HCT116 (cell line): ENCODE measurements around the gene CSAD. TPM values are rescaled to one million over a fixed set of nuclear protein-coding genes. Genes with fewer than 3 reads are reported as not detected.

ENCODE experiments used
- ATAC-seq: fragments of 200-7000 bp; cut with Tn5 transposase; 2 replicates; pipeline ENCODE4 v1.9.1; 2020; ENCODE audit warnings: mild to moderate bottlenecking, moderate library complexity
- BruUV-seq: library from RNA; stranded (reverse); fragments of 400-500 nt; replicated peaks from 2 replicates; lab custom pipeline; 2021; lab: Mats Ljungman, UMichigan
- CTCF ChIA-PET: fragments of 300-600 bp; sonication (Branson Sonifier 250); formaldehyde crosslinking; loops from one replicate; lab custom pipeline; 2021; ENCODE audit warnings: antibody characterized with exemption; lab: Charles Lee
- POLR2A ChIA-PET: fragments of 300-600, 350-600 bp; sonication (Branson Sonifier 250); formaldehyde crosslinking; loops from one replicate; lab custom pipeline; 2021; ENCODE audit warnings: antibody characterized with exemption; lab: Charles Lee
- RAD21 ChIA-PET, 2 experiments: fragments of 300-600 bp; sonication (Branson Sonifier 250); formaldehyde crosslinking; loops; one replicate each; lab custom pipeline; 2023; ENCODE audit warnings: low total read pairs in 2 of 2; ENCODE audit not compliant: uncharacterized antibody in 2 of 2, unreplicated experiment in 2 of 2, low non-redundant PET in 1 of 2; lab: Charles Lee
- DNase-seq: peaks from one replicate; pipeline ENCODE4 v3.0.0-alpha.2; 2010; ENCODE audit warnings: low read depth, low spot score
- H2AFZ ChIP-seq: fragments of 200-600 bp; shearing (Covaris generic), sonication (generic); 2 replicates; pipeline ENCODE4 v1.6.1; 2017; ENCODE audit warnings: low read depth, mixed run types, mixed read lengths, antibody characterized with exemption, low read length; ENCODE audit not compliant: poor library complexity, severe bottlenecking
- H3K27ac ChIP-seq: 2 replicates; pipeline ENCODE4 v1.5.1; 2012; ENCODE audit warnings: low read depth, low read length
- H3K27me3 ChIP-seq: fragments of 200-600 bp; sonication (generic); 2 replicates; pipeline ENCODE4 v1.6.1; 2016; ENCODE audit warnings: mixed run types, low read length, mixed read lengths; ENCODE audit not compliant: insufficient read depth
- H3K36me3 ChIP-seq, 2 experiments: fragments of 200-500 bp in 1 of 2; fragments of 200-600 bp in 1 of 2; sonication (Bioruptor generic) in 1 of 2; sonication (generic) in 1 of 2; 2 replicates each; pipeline versions ENCODE4 v1.5.1 to v1.6.1; 2014 to 2016; ENCODE audit warnings: low read length in 2 of 2, inconsistent platforms in 1 of 2, mixed read lengths in 1 of 2, mixed run types in 1 of 2; ENCODE audit not compliant: insufficient read depth in 2 of 2, control insufficient read depth in 1 of 2
- H3K4me1 ChIP-seq, 2 experiments: fragments of 200-600 bp in 1 of 2; sonication (generic) in 1 of 2; 2 replicates each; pipeline versions ENCODE4 v1.5.1 to v1.6.1; 2012 to 2017; ENCODE audit warnings: low read length in 2 of 2, inconsistent platforms in 1 of 2, mild to moderate bottlenecking in 1 of 2, mixed read lengths in 1 of 2, mixed run types in 1 of 2, moderate library complexity in 1 of 2; ENCODE audit not compliant: insufficient read depth in 2 of 2, control insufficient read depth in 1 of 2
- H3K4me2 ChIP-seq: fragments of 200-600 bp; sonication (generic); 2 replicates; pipeline ENCODE4 v1.6.1; 2017; ENCODE audit warnings: mixed run types, low read length, mixed read lengths
- H3K4me3 ChIP-seq, 2 experiments: fragments of 200-600 bp in 1 of 2; sonication (generic) in 1 of 2; replicated peaks in 1 of 2; 2 replicates each; pipeline ENCODE4 v1.5.1; 2011 to 2016; ENCODE audit warnings: low read length in 2 of 2, control low read depth in 1 of 2, low read depth in 1 of 2, mild to moderate bottlenecking in 1 of 2, mixed read lengths in 1 of 2, mixed run types in 1 of 2
- H3K79me2 ChIP-seq: fragments of 200-600 bp; sonication (generic); 2 replicates; pipeline ENCODE4 v1.6.1; 2017; ENCODE audit warnings: mild to moderate bottlenecking, mixed run types, low read length, moderate library complexity, mixed read lengths; ENCODE audit not compliant: insufficient read depth
- H3K9ac ChIP-seq: fragments of 200-600 bp; sonication (generic); 2 replicates; pipeline ENCODE4 v1.6.1; 2016; ENCODE audit warnings: low read length, mixed read lengths
- H3K9me2 ChIP-seq: fragments of 200-600 bp; sonication (generic), shearing (Covaris generic); 2 replicates; pipeline ENCODE4 v1.6.1; 2017; ENCODE audit warnings: mixed run types, mild to moderate bottlenecking, moderate library complexity; ENCODE audit not compliant: insufficient read depth
- H3K9me3 ChIP-seq, 2 experiments: fragments of 200-500 bp in 1 of 2; fragments of 200-600 bp in 1 of 2; sonication (Bioruptor generic) in 1 of 2; sonication (generic) in 1 of 2; 2 replicates each; pipeline ENCODE4 v1.6.1; 2014 to 2017; ENCODE audit warnings: low read length in 2 of 2, mixed read lengths in 2 of 2, inconsistent platforms in 1 of 2, low read depth in 1 of 2, mild to moderate bottlenecking in 1 of 2, mixed run types in 1 of 2, moderate library complexity in 1 of 2; ENCODE audit not compliant: control insufficient read depth in 1 of 2, insufficient read depth in 1 of 2
- H4K20me1 ChIP-seq: fragments of 200-600 bp; sonication (generic), shearing (Covaris generic); 2 replicates; pipeline ENCODE4 v1.6.1; 2017; ENCODE audit warnings: mixed run types, mild to moderate bottlenecking, moderate library complexity; ENCODE audit not compliant: insufficient read depth
- EGR1 ChIP-seq: IDR thresholded peaks from 2 replicates; pipeline ENCODE4 v1.6.1; 2012; ENCODE audit warnings: low read depth
- EZH2phosphoT487 ChIP-seq: fragments of 200-600 bp; IDR thresholded peaks from 2 replicates; pipeline ENCODE4 v1.6.1; 2018; ENCODE audit warnings: antibody characterized with exemption, borderline replicate concordance
- FOSL1 ChIP-seq: IDR thresholded peaks from 2 replicates; pipeline ENCODE4 v1.6.1; 2012; ENCODE audit warnings: low read depth
- RAD21 ChIP-seq: IDR thresholded peaks from 2 replicates; pipeline ENCODE4 v1.6.1; 2012; ENCODE audit warnings: low read depth, mild to moderate bottlenecking
- SIN3A ChIP-seq: IDR thresholded peaks from 2 replicates; pipeline ENCODE4 v1.6.1; 2012; ENCODE audit warnings: low read depth
- SRF ChIP-seq: IDR thresholded peaks from 2 replicates; pipeline ENCODE4 v1.6.1; 2012; ENCODE audit warnings: low read depth
- TCF7L2 ChIP-seq: IDR thresholded peaks from 2 replicates; pipeline ENCODE4 v1.7.0; 2011; ENCODE audit warnings: borderline replicate concordance, inconsistent platforms; ENCODE audit not compliant: insufficient read depth, insufficient read length; ENCODE audit errors: extremely low read depth
- intact Hi-C: fragments of 100-400 bp; cut with micrococcal nuclease; formaldehyde crosslinking; loops from 2 replicates; pipeline ENCODE4 v1.10.0; 2022
- total RNA-seq: library from RNA; stranded (reverse); gene quantifications from one replicate; pipeline ENCODE4 v1.2.1, GENCODE V29; 2021; ENCODE audit not compliant: unreplicated experiment
- TF ChIP-seq, protein P1 (sequence below), 3 experiments: fragments of 200-600 bp in 1 of 3; sonication (generic) in 1 of 3; IDR thresholded peaks in 2 of 3; conservative IDR thresholded peaks in 1 of 3; 2 replicates each; pipeline ENCODE4 v1.5.1; 2012 to 2017; ENCODE audit warnings: low read depth in 2 of 3, low read length in 2 of 3, antibody characterized with exemption in 1 of 3, borderline replicate concordance in 1 of 3, control low read depth in 1 of 3, mild to moderate bottlenecking in 1 of 3, mixed read lengths in 1 of 3, mixed run types in 1 of 3, moderate library complexity in 1 of 3; ENCODE audit not compliant: insufficient read depth in 1 of 3
- TF ChIP-seq, protein P2 (sequence below): IDR thresholded peaks from 2 replicates; pipeline ENCODE4 v1.6.1; 2012; ENCODE audit warnings: low read depth

Gene CSAD
- total RNA-seq, 1 experiment from 2014 or later, result 20.3 TPM

DNA sequence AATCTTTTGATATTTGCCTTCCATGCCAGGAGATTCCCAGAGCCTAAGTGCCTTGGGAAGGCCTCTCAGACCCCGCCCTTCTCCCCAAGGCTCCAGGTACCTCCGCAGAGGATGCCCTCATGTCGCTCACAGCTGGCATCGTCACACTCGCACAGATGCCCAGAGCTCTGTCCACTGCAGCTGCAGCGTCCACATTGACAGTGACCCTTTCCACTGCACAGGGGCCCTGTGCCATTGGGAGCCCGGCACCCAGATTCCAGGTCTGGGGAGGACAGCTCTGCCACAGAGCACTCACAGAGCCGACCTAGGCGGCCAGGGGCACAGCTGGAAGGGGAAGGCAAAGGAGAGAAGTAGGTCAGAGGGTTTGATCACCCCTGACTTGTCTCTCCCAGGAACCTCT is 12.3 kb upstream of the CSAD start:
- no peak overlapping the region for H3K9ac ChIP-seq
- H3K4me2 ChIP-seq, result no peak overlapping the region
- intact Hi-C loops, result no loop called here
- CTCF ChIA-PET, result no interaction called here
- POLR2A ChIA-PET, result interaction anchor here (2.3 kb wide), 1 partner anchor 13 kb away, joined by 7 read pairs; the partner anchor contains the start of genes CSAD and ZNF740
- no TSS peak for BruUV-seq
- TF ChIP-seq FOSL1 (no peak), SIN3A (peak; percentile 40; the same call in 1 of the 2 replicates)
- H3K36me3 ChIP-seq, result peaks cover 0 to 2% of the 10 kb centered on the region in 2 experiments; a peak in 1 of 4 replicates
- no peaks in the 10 kb centered on the region for H4K20me1 ChIP-seq
- ATAC-seq (no peak), DNase-seq (no peak)
- H2AFZ ChIP-seq, result no peak overlapping the region
- RAD21 ChIA-PET, result no interaction called here
- H3K9me2 ChIP-seq, result no peaks in the 10 kb centered on the region
- H3K9me3 ChIP-seq, result no peaks in the 10 kb centered on the region
- no peak overlapping the region for H3K4me3 ChIP-seq
- no peaks in the 10 kb centered on the region for H3K27me3 ChIP-seq
- no peaks in the 10 kb centered on the region for H3K79me2 ChIP-seq
- H3K4me1 ChIP-seq, result peaks cover 6 to 31% of the 10 kb centered on the region in 2 experiments; a peak in 3 of 4 replicates
- no peak overlapping the region for H3K27ac ChIP-seq

DNA sequence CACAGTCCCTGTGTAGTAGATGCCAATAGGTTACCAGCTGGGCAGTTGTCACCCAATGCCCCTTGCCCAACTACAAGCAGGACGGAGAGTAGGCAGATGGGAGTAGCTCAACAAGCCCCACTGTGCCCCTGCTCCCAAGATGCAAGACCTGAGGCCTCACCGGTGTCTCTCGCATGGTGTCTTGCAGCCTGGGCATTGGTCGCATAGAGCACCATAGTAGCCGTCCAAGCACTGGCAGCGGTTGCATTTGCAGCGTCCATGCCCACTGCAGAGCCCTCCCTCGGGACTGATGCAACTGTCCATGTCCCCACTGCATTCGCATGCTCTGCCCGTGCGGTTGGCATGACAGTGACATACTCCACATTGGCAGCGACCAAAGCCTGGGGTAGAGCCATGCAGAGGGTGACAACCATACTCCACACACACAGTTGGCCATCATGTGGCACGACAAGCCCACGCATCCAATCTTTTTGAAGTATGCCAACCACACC is 11.9 kb upstream of the CSAD start:
- intact Hi-C loops, result no loop called here
- no peak for DNase-seq
- ChIA-PET POLR2A (interaction anchor here (2.3 kb wide), 1 partner anchor 12 kb away, joined by 7 read pairs; the partner anchor contains the start of genes CSAD and ZNF740), CTCF (no interaction called here), RAD21 (no interaction called here)
- no peaks in the 10 kb centered on the region for H3K27me3 ChIP-seq
- TF ChIP-seq EZH2phosphoT487 (no peak), EGR1 (no peak), SRF (no peak), RAD21 (no peak), TCF7L2 (no peak)
- TF ChIP-seq, protein P1, sequence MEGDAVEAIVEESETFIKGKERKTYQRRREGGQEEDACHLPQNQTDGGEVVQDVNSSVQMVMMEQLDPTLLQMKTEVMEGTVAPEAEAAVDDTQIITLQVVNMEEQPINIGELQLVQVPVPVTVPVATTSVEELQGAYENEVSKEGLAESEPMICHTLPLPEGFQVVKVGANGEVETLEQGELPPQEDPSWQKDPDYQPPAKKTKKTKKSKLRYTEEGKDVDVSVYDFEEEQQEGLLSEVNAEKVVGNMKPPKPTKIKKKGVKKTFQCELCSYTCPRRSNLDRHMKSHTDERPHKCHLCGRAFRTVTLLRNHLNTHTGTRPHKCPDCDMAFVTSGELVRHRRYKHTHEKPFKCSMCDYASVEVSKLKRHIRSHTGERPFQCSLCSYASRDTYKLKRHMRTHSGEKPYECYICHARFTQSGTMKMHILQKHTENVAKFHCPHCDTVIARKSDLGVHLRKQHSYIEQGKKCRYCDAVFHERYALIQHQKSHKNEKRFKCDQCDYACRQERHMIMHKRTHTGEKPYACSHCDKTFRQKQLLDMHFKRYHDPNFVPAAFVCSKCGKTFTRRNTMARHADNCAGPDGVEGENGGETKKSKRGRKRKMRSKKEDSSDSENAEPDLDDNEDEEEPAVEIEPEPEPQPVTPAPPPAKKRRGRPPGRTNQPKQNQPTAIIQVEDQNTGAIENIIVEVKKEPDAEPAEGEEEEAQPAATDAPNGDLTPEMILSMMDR (IDR thresholded peaks at IDR 0.05 in 2 of 3, conservative IDR thresholded peaks at IDR 0.05 in 1 of 3; ENCODE audit: borderline replicate concordance in 1 of 3, insufficient read depth in 1 of 3, low read depth in 2 of 3, low read length in 2 of 3), result no peak
- TF ChIP-seq, protein P2, sequence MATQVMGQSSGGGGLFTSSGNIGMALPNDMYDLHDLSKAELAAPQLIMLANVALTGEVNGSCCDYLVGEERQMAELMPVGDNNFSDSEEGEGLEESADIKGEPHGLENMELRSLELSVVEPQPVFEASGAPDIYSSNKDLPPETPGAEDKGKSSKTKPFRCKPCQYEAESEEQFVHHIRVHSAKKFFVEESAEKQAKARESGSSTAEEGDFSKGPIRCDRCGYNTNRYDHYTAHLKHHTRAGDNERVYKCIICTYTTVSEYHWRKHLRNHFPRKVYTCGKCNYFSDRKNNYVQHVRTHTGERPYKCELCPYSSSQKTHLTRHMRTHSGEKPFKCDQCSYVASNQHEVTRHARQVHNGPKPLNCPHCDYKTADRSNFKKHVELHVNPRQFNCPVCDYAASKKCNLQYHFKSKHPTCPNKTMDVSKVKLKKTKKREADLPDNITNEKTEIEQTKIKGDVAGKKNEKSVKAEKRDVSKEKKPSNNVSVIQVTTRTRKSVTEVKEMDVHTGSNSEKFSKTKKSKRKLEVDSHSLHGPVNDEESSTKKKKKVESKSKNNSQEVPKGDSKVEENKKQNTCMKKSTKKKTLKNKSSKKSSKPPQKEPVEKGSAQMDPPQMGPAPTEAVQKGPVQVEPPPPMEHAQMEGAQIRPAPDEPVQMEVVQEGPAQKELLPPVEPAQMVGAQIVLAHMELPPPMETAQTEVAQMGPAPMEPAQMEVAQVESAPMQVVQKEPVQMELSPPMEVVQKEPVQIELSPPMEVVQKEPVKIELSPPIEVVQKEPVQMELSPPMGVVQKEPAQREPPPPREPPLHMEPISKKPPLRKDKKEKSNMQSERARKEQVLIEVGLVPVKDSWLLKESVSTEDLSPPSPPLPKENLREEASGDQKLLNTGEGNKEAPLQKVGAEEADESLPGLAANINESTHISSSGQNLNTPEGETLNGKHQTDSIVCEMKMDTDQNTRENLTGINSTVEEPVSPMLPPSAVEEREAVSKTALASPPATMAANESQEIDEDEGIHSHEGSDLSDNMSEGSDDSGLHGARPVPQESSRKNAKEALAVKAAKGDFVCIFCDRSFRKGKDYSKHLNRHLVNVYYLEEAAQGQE, result no peak
- H3K36me3 ChIP-seq, result peaks cover 1 to 4% of the 10 kb centered on the region in 2 experiments; a peak in 3 of 4 replicates
- no peaks in the 10 kb centered on the region for H3K9me3 ChIP-seq
- H3K4me3 ChIP-seq, result no peak overlapping the region
- no peak overlapping the region for H3K9ac ChIP-seq
- H3K79me2 ChIP-seq, result no peaks in the 10 kb centered on the region
- no peak overlapping the region for H2AFZ ChIP-seq
- no peak for ATAC-seq
- no peaks in the 10 kb centered on the region for H4K20me1 ChIP-seq
- no peaks in the 10 kb centered on the region for H3K9me2 ChIP-seq
- peaks cover 6 to 27% of the 10 kb centered on the region in 2 experiments; a peak in 3 of 4 replicates for H3K4me1 ChIP-seq
- no peak overlapping the region for H3K4me2 ChIP-seq
- BruUV-seq, result no TSS peak
- H3K27ac ChIP-seq, result no peak overlapping the region
